Stimulated activated CD8-positive, alpha-beta memory T cell treated with anti-CD3 and anti-CD28 coated beads, Interleukin-12 subunit alpha, Interleukin-12 subunit beta, amount 100 ng/mL, for 24 hours (primary cell): ENCODE data around the gene KLHL22.

ENCODE experiments used
- DNase-seq: peaks from one replicate; pipeline ENCODE4 v3.0.0-alpha.2; 2020; ENCODE audit errors: extremely low read depth

Gene KLHL22

GRCh38 chr22:20446383-20446970 is 49.1 kb downstream of the KLHL22 start:
- no peak for DNase-seq

- DNase-seq: no peak
Measured at GRCh38 chr22:20444325-20444724, 51.3 kb downstream of the KLHL22 start.

GRCh38 chr22:20442485-20443284 is 52.9 kb downstream of the KLHL22 start:
- DNase-seq: no peak

GRCh38 chr22:20441631-20442484 is 53.7 kb downstream of the KLHL22 start:
- DNase-seq: no peak

- no peak for DNase-seq
Measured at GRCh38 chr22:20440637-20441591, 54.7 kb downstream of the KLHL22 start.

GRCh38 chr22:20439928-20440575 is 55.5 kb downstream of the KLHL22 start:
- no peak for DNase-seq

- no peak for DNase-seq
Measured at GRCh38 chr22:20439556-20439927, 56.1 kb downstream of the KLHL22 start.

GRCh38 chr22:20438678-20439492 is 56.7 kb downstream of the KLHL22 start:
- DNase-seq: no peak

- no peak for DNase-seq
Measured at GRCh38 chr22:20438427-20438677, 57.2 kb downstream of the KLHL22 start.

GRCh38 chr22:20437613-20438426 is 57.8 kb downstream of the KLHL22 start, which contains the start of gene SCARF2:
Gene SCARF2, minus strand, starts transcription at chr22:20437825. Its CDS starts 71 bp downstream, at chr22:20437754.
- DNase-seq: no peak

- DNase-seq: no peak
Measured at GRCh38 chr22:20436768-20437612, 58.6 kb downstream of the KLHL22 start.

- DNase-seq: no peak
Measured at GRCh38 chr22:20436307-20436767, 59.3 kb downstream of the KLHL22 start.

- no peak for DNase-seq
Measured at GRCh38 chr22:20435436-20436306, 59.9 kb downstream of the KLHL22 start.

GRCh38 chr22:20434773-20435172 is 60.8 kb downstream of the KLHL22 start:
- no peak for DNase-seq

- DNase-seq: no peak
Measured at GRCh38 chr22:20434264-20434751, 61.3 kb downstream of the KLHL22 start.

- DNase-seq: no peak
Measured at GRCh38 chr22:20433686-20434241, 61.8 kb downstream of the KLHL22 start.

- DNase-seq: no peak
Measured at GRCh38 chr22:20433191-20433590, 62.4 kb downstream of the KLHL22 start.
